ENCODE data around the gene HLTF. TPM values are rescaled to one million over a fixed set of nuclear protein-coding genes. Genes with fewer than 3 reads are reported as not detected.

The HLTF gene
- total and polyA plus RNA-seq, 2 of the 13 experiments (the other 11 are each of a cell fraction or from before 2014, with no cell fraction given): 12.0 to 22.9 TPM

DNA sequence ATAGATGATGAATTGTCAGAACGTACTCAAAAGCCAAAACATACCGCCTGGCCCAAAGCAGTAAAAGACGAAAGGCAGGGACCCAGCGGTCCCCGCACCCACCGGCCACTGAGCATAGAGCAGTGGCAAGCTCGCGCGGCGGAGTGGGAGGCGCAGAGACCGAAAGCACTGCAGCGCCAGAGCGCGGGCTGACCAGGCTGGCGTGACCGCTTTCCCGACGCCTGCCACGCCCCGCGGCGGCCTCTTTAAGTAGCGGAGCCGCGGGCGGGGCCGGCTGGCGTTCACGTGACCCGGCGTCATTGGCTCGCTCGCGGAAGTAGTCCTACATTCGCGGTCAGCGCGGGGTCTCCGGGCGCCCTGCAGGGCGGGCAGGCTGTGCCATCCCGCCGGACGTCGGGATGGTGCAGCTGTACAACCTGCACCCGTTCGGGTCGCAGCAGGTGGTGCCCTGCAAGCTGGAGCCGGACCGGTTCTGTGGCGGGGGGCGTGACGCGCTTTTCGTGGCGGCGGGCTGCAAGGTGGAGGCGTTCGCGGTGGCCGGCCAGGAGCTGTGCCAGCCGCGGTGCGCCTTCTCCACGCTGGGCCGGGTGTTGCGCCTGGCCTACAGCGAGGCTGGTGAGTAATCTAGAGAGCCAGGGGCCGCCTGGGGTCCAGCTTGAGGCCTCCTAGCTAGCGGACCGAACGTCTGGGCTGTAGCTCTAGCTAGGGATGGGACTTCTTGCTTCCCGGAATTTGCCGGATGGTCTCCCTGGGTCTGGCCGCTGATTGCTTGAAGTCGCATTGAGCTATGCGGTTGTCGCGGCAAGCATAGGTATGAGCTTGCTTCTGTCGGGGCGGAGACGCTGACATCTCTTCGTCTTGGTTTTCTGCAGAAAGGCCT lies 43.2 kb upstream of the HLTF start, which contains the start of gene HPS3 (continued):
- TF ChIP-seq, protein P1, sequence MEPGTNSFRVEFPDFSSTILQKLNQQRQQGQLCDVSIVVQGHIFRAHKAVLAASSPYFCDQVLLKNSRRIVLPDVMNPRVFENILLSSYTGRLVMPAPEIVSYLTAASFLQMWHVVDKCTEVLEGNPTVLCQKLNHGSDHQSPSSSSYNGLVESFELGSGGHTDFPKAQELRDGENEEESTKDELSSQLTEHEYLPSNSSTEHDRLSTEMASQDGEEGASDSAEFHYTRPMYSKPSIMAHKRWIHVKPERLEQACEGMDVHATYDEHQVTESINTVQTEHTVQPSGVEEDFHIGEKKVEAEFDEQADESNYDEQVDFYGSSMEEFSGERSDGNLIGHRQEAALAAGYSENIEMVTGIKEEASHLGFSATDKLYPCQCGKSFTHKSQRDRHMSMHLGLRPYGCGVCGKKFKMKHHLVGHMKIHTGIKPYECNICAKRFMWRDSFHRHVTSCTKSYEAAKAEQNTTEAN (CRISPR knock-in tag; conservative IDR thresholded peaks at IDR 0.05): peak; percentile 68
- TF ChIP-seq ZNF878 (CRISPR knock-in tag; IDR thresholded peaks at IDR 0.05) (no peak), KDM6A (CRISPR knock-in tag; IDR thresholded peaks at IDR 0.05; ENCODE audit: low read depth) (no peak), ZNF766 (CRISPR knock-in tag; IDR thresholded peaks at IDR 0.05; ENCODE audit: borderline replicate concordance) (peak; percentile 90; the same call in 1 of the 2 replicates), BRCA1 (CRISPR knock-in tag; IDR thresholded peaks at IDR 0.05) (no peak; the same call in 1 of the 2 replicates), ARID2 (CRISPR knock-in tag; IDR thresholded peaks at IDR 0.05; ENCODE audit: borderline replicate concordance) (peak; percentile 72; the same call in 1 of the 2 replicates), ZNF354B (CRISPR knock-in tag; IDR thresholded peaks at IDR 0.05) (no peak; the same call in 1 of the 2 replicates), ZNF564 (CRISPR knock-in tag; IDR thresholded peaks at IDR 0.05) (0 out of 2 replicates have a peak, but pooled peaks have one; percentile 61), RBM22 (optimal IDR thresholded peaks at IDR 0.05; ENCODE audit: low read length) (no peak), RFX1 (IDR thresholded peaks at IDR 0.05) (no peak), ZNF20 (CRISPR knock-in tag; IDR thresholded peaks at IDR 0.05) (peak; percentile 52; the same call in 1 of the 2 replicates), ZFP36L2 (CRISPR knock-in tag; IDR thresholded peaks at IDR 0.05) (no peak), NFIB (CRISPR knock-in tag; IDR thresholded peaks at IDR 0.05; ENCODE audit: borderline replicate concordance) (no peak), HNRNPUL1 (IDR thresholded peaks at IDR 0.05; ENCODE audit: low read depth, low read length) (0 out of 2 replicates have a peak, but pooled peaks have one; percentile 27), NR2C2 (CRISPR knock-in tag; IDR thresholded peaks at IDR 0.05; ENCODE audit: borderline replicate concordance) (peak; percentile 74; the same call in 1 of the 2 replicates), ZFP1 (CRISPR knock-in tag; IDR thresholded peaks at IDR 0.05) (no peak), BRD4 (CRISPR knock-in tag; IDR thresholded peaks at IDR 0.05) (peak; percentile 62; the same call in 1 of the 2 replicates), TCF12 (IDR thresholded peaks at IDR 0.05) (no peak), TCF12 (CRISPR knock-in tag; IDR thresholded peaks at IDR 0.05) (peak; percentile 50; the same call in 1 of the 2 replicates), TRIM24 (CRISPR knock-in tag; IDR thresholded peaks at IDR 0.05) (no peak), ZNF737 (CRISPR knock-in tag; IDR thresholded peaks at IDR 0.05; ENCODE audit: borderline replicate concordance) (no peak)
- TF ChIP-seq, protein P2, sequence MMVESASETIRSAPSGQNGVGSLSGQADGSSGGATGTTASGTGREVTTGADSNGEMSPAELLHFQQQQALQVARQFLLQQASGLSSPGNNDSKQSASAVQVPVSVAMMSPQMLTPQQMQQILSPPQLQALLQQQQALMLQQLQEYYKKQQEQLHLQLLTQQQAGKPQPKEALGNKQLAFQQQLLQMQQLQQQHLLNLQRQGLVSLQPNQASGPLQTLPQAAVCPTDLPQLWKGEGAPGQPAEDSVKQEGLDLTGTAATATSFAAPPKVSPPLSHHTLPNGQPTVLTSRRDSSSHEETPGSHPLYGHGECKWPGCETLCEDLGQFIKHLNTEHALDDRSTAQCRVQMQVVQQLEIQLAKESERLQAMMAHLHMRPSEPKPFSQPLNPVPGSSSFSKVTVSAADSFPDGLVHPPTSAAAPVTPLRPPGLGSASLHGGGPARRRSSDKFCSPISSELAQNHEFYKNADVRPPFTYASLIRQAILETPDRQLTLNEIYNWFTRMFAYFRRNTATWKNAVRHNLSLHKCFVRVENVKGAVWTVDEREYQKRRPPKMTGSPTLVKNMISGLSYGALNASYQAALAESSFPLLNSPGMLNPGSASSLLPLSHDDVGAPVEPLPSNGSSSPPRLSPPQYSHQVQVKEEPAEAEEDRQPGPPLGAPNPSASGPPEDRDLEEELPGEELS (CRISPR knock-in tag; IDR thresholded peaks at IDR 0.05): no peak
- TF ChIP-seq, protein P3, sequence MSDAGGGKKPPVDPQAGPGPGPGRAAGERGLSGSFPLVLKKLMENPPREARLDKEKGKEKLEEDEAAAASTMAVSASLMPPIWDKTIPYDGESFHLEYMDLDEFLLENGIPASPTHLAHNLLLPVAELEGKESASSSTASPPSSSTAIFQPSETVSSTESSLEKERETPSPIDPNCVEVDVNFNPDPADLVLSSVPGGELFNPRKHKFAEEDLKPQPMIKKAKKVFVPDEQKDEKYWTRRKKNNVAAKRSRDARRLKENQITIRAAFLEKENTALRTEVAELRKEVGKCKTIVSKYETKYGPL (CRISPR knock-in tag; IDR thresholded peaks at IDR 0.05): peak; percentile 51; the same call in 1 of the 2 replicates
- TF ChIP-seq, protein P4, sequence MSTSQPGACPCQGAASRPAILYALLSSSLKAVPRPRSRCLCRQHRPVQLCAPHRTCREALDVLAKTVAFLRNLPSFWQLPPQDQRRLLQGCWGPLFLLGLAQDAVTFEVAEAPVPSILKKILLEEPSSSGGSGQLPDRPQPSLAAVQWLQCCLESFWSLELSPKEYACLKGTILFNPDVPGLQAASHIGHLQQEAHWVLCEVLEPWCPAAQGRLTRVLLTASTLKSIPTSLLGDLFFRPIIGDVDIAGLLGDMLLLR (CRISPR knock-in tag; IDR thresholded peaks at IDR 0.05): peak; percentile 90; the same call in 1 of the 2 replicates
- TF ChIP-seq, protein P5, sequence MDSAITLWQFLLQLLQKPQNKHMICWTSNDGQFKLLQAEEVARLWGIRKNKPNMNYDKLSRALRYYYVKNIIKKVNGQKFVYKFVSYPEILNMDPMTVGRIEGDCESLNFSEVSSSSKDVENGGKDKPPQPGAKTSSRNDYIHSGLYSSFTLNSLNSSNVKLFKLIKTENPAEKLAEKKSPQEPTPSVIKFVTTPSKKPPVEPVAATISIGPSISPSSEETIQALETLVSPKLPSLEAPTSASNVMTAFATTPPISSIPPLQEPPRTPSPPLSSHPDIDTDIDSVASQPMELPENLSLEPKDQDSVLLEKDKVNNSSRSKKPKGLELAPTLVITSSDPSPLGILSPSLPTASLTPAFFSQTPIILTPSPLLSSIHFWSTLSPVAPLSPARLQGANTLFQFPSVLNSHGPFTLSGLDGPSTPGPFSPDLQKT (CRISPR knock-in tag; IDR thresholded peaks at IDR 0.05; ENCODE audit: borderline replicate concordance): no peak
